GM12878 (cell line): ENCODE results near the gene REP15. TPM values are rescaled to one million over a fixed set of nuclear protein-coding genes. Genes with fewer than 3 reads are reported as not detected.

Experiments
- ATAC-seq: fragments of 200-7000 bp; cut with Tn5 transposase; 3 replicates; pipeline ENCODE4 v1.9.1; 2020; ENCODE audit warnings: mild to moderate bottlenecking, moderate library complexity
- BruUV-seq: library from RNA; stranded (reverse); fragments of 400-500 nt; replicated peaks from 2 replicates; lab custom pipeline; 2021; lab: Mats Ljungman, UMichigan
- CTCF ChIA-PET: fragments of 300-600 bp; sonication (Branson Sonifier 250); formaldehyde crosslinking; extraction: SDS; loops from one replicate; lab custom pipeline; 2021; ENCODE audit warnings: inconsistent platforms; lab: Yijun Ruan, JAX
- POLR2A ChIA-PET: fragments of 350-600 bp; formaldehyde crosslinking; extraction: SDS; loops from one replicate; lab custom pipeline; 2021; ENCODE audit warnings: inconsistent platforms; lab: Charles Lee
- RAD21 ChIA-PET: fragments of 300-600 bp; sonication (Branson Sonifier 250); formaldehyde crosslinking; loops from one replicate; lab custom pipeline; 2023; ENCODE audit warnings: antibody characterized with exemption; ENCODE audit not compliant: unreplicated experiment; lab: Charles Lee
- SMC1A ChIA-PET: fragments of 300-600 bp; sonication (Branson Sonifier 250); formaldehyde crosslinking; loops from one replicate; lab custom pipeline; 2023; ENCODE audit not compliant: unreplicated experiment, uncharacterized antibody; lab: Charles Lee
- DNase-seq: peaks from one replicate; pipeline ENCODE4 v3.0.0-alpha.2; 2011; ENCODE audit warnings: low read depth, low spot score
- FAIRE-seq: peaks from 3 replicates; lab custom pipeline; 2011; peaks lifted over from hg19 to GRCh38; lab: Jason Lieb, UNC
- H2AFZ ChIP-seq: 2 replicates; pipeline ENCODE4 v1.6.0; 2011; ENCODE audit warnings: low read depth, low read length, control low read depth; ENCODE audit not compliant: control insufficient read depth
- H3K27ac ChIP-seq: 2 replicates; pipeline ENCODE4 v1.5.1; 2011; ENCODE audit warnings: control low read depth; ENCODE audit not compliant: control insufficient read depth, insufficient read depth
- H3K27me3 ChIP-seq, 2 experiments: replicated peaks in 1 of 2; 2 replicates each; pipeline versions ENCODE4 v1.6.0 to v1.6.1; 2011; ENCODE audit warnings: low read length in 1 of 2; ENCODE audit not compliant: control insufficient read depth in 2 of 2, insufficient read depth in 2 of 2
- H3K36me3 ChIP-seq, 2 experiments: 2 replicates each; pipeline ENCODE4 v1.5.1; 2011; ENCODE audit warnings: low read length in 1 of 2; ENCODE audit not compliant: control insufficient read depth in 2 of 2, insufficient read depth in 2 of 2
- H3K4me1 ChIP-seq: 2 replicates; pipeline ENCODE4 v1.6.1; 2011; ENCODE audit warnings: mild to moderate bottlenecking, low read length, moderate library complexity, mixed read lengths; ENCODE audit not compliant: control insufficient read depth, insufficient read depth
- H3K4me2 ChIP-seq: 2 replicates; pipeline ENCODE4 v1.6.0; 2011; ENCODE audit warnings: control low read depth; ENCODE audit not compliant: control insufficient read depth, insufficient read depth
- H3K4me3 ChIP-seq: fragments of 200-600 bp; sonication (generic); 2 replicates; pipeline ENCODE4 v1.5.1; 2016
- H3K79me2 ChIP-seq: 2 replicates; pipeline ENCODE4 v1.6.0; 2011; ENCODE audit warnings: low read length; ENCODE audit not compliant: control insufficient read depth, insufficient read depth
- H3K9ac ChIP-seq: 2 replicates; pipeline ENCODE4 v1.8.0; 2011; ENCODE audit warnings: low read length, control low read depth, mixed read lengths; ENCODE audit not compliant: control insufficient read depth, insufficient read depth
- H3K9me3 ChIP-seq: replicated peaks from 3 replicates; pipeline ENCODE4 v1.5.1; 2011; ENCODE audit warnings: mild to moderate bottlenecking, low read length; ENCODE audit not compliant: control insufficient read depth, insufficient read depth
- H4K20me1 ChIP-seq: 2 replicates; pipeline ENCODE4 v1.6.0; 2011; ENCODE audit not compliant: control insufficient read depth, insufficient read depth
- CUX1 ChIP-seq: IDR thresholded peaks from 2 replicates; pipeline ENCODE4 v1.6.1; 2012; ENCODE audit warnings: improper control_type of control experiment, low read depth, low read length; ENCODE audit not compliant: insufficient replicate concordance
- SMAD5 ChIP-seq: IDR thresholded peaks from 2 replicates; pipeline ENCODE4 v1.6.1; 2016; ENCODE audit warnings: antibody characterized with exemption, low read depth
- WGBS: methylation state at CpG from one replicate; pipeline ENCODE4 v1.1.6; 2016; ENCODE audit warnings: low lambda C conversion rate; ENCODE audit not compliant: insufficient replicate concordance, insufficient coverage; ENCODE audit errors: missing lambda C conversion rate; 5-methylcytosine and 5-hydroxymethylcytosine counted together
- in situ Hi-C: fragments of 300-500 bp; cut with MboI; formaldehyde crosslinking; loops from 9 replicates; pipeline ENCODE4 v1.14.3; 2018; ENCODE audit warnings: mixed read lengths
- intact Hi-C: fragments of 100-400 bp; cut with micrococcal nuclease; formaldehyde crosslinking; loops from one replicate; pipeline ENCODE4 v1.14.2; 2022; ENCODE audit not compliant: unreplicated experiment
- polyA plus RNA-seq, 11 experiments: library from polyadenylated mRNA; depleted of rRNA in 4 of 11; unstranded in 6 of 11; stranded (reverse) in 5 of 11; fragments of >200 nt; fragmentation: Nextera tagmentation in 4 of 11; fragmentation: Illumina TruSeq in 1 of 11; extraction: Ambion mirVana in 4 of 11; extraction: Trizol in 1 of 11; gene quantifications; 1 replicate in 1 of 11; 2 replicates in 10 of 11; pipeline versions ENCODE4 v1.2.1 to v1.2.3, GENCODE V29; 2011 to 2016; ENCODE audit warnings: inconsistent platforms in 2 of 11, missing spikeins in 2 of 11, low read depth in 1 of 11
- total RNA-seq, 4 experiments: library from RNA; depleted of rRNA in 3 of 4; stranded (reverse); fragments of >200 nt in 3 of 4; fragmentation: Illumina TruSeq in 1 of 4; extraction: Trizol in 1 of 4; gene quantifications; 2 replicates each; pipeline versions ENCODE4 v1.2.1 to v1.2.3, GENCODE V29; 2013 to 2021

The REP15 gene
- total and polyA plus RNA-seq, 10 of the 15 experiments (the other 5 are each of a cell fraction or from before 2014, with no cell fraction given), result not detected

GRCh38 chr12:27665704-27666103, 30.5 kb upstream of the REP15 start (continued):
- TF ChIP-seq CUX1, result no peak

GRCh38 chr12:27666510-27666909, 29.7 kb upstream of the REP15 start:
- Histone ChIP-seq H3K27me3 (no peaks in the 10 kb centered on the region), H4K20me1 (no peaks in the 10 kb centered on the region), H3K36me3 (no peaks in the 10 kb centered on the region; a peak in 1 of 4 replicates), H3K4me2 (no peak overlapping the region), H3K27ac (no peak overlapping the region), H3K9ac (no peak overlapping the region), H3K79me2 (no peaks in the 10 kb centered on the region), H2AFZ (no peak overlapping the region), H3K4me1 (no peaks in the 10 kb centered on the region), H3K9me3 (no peaks in the 10 kb centered on the region), H3K4me3 (no peak overlapping the region)
- no TSS peak for BruUV-seq
- no peak for ATAC-seq
- in situ Hi-C loops, result loop anchor here (25.0 kb wide), 1 partner anchor 229 kb away; the partner anchor contains the start of gene SMCO2
- intact Hi-C loops, result no loop called here
- WGBS, result 39% methylated on average over 3 of the region's 3 CpGs
- no peak for TF ChIP-seq SMAD5
- FAIRE-seq, result no peak
- ChIA-PET RAD21 (no interaction called here), CTCF (no interaction called here), SMC1A (no interaction called here), POLR2A (no interaction called here)
- DNase-seq, result no peak
